K562 (cell line): ENCODE data around the gene ALDOC. TPM values are rescaled to one million over a fixed set of nuclear protein-coding genes. Genes with fewer than 3 reads are reported as not detected.
A peak's percentile ranks its signal among the peaks of the same experiment; 100 is the strongest.

Source experiments
- ATAC-seq: fragments of 200-7000 bp; cut with Tn5 transposase; 3 replicates; pipeline ENCODE4 v1.9.1; 2020; ENCODE audit warnings: moderate library complexity
- BruUV-seq: library from RNA; stranded (reverse); fragments of 400-500 nt; replicated peaks from 2 replicates; lab custom pipeline; 2021; lab: Mats Ljungman, UMichigan
- CTCF ChIA-PET: fragments of 300-600 bp; formaldehyde crosslinking; extraction: SDS; loops from one replicate; lab custom pipeline; 2021; ENCODE audit warnings: low intra/inter-chr PET ratio; lab: Yijun Ruan, JAX
- POLR2A ChIA-PET: fragments of 300-600, 350-650 bp; sonication (Branson Sonifier 250); formaldehyde crosslinking; extraction: SDS; loops from one replicate; lab custom pipeline; 2021; ENCODE audit warnings: antibody characterized with exemption, inconsistent platforms; lab: Yijun Ruan, JAX
- DNase-seq, 4 experiments: peaks; one replicate each; pipeline versions ENCODE4 v3.0.0 to v3.0.0-alpha.2; 2011 to 2018; ENCODE audit warnings: low spot score in 3 of 4, mixed read lengths in 3 of 4; ENCODE audit errors: extremely low read depth in 1 of 4
- FAIRE-seq: peaks from 2 replicates; lab custom pipeline; 2011; peaks lifted over from hg19 to GRCh38; lab: Jason Lieb, UNC
- H2AFZ ChIP-seq: 2 replicates; pipeline ENCODE4 v1.6.0; 2011; ENCODE audit warnings: low read depth, low read length, control low read depth, inconsistent platforms
- H3K27ac ChIP-seq: fragments of 200-600 bp; 3 replicates; pipeline ENCODE4 v1.8.0; 2011; ENCODE audit warnings: low read depth, mild to moderate bottlenecking, control low read depth, inconsistent platforms, low read length, moderate library complexity, mixed read lengths; ENCODE audit errors: extremely low read depth
- H3K27me3 ChIP-seq, 2 experiments: fragments of 300-600 bp in 1 of 2; 2 replicates in 1 of 2; 3 replicates in 1 of 2; pipeline versions ENCODE4 v1.6.0 to v1.8.0; 2011; ENCODE audit warnings: inconsistent platforms in 2 of 2, low read length in 2 of 2, mild to moderate bottlenecking in 1 of 2, mixed read lengths in 1 of 2, moderate library complexity in 1 of 2; ENCODE audit not compliant: control insufficient read depth in 2 of 2, insufficient read depth in 2 of 2
- H3K36me3 ChIP-seq: fragments of 300-600 bp; 3 replicates; pipeline ENCODE4 v1.8.0; 2011; ENCODE audit warnings: mild to moderate bottlenecking, low read length, inconsistent platforms; ENCODE audit not compliant: control insufficient read depth, insufficient read depth
- H3K4me1 ChIP-seq, 2 experiments: fragments of 200-600 bp in 1 of 2; replicated peaks in 1 of 2; 2 replicates in 1 of 2; 3 replicates in 1 of 2; pipeline versions ENCODE4 v1.5.1 to v1.8.0; 2011; ENCODE audit warnings: inconsistent platforms in 2 of 2, low read length in 2 of 2, mild to moderate bottlenecking in 1 of 2, mixed read lengths in 1 of 2, moderate library complexity in 1 of 2; ENCODE audit not compliant: control insufficient read depth in 2 of 2, insufficient read depth in 2 of 2
- H3K4me2 ChIP-seq: 2 replicates; pipeline ENCODE4 v1.6.1; 2011; ENCODE audit warnings: low read length, control low read depth, inconsistent platforms, mixed read lengths; ENCODE audit not compliant: insufficient read depth
- H3K4me3 ChIP-seq: fragments of 200-600 bp; sonication (generic), shearing (Covaris generic); 2 replicates; pipeline ENCODE4 v1.5.1; 2016; ENCODE audit warnings: control low read depth, inconsistent platforms
- H3K79me2 ChIP-seq: fragments of 200-600 bp; 3 replicates; pipeline ENCODE4 v1.8.0; 2011; ENCODE audit warnings: low read length, inconsistent platforms; ENCODE audit not compliant: control insufficient read depth, insufficient read depth
- H3K9ac ChIP-seq, 2 experiments: 2 replicates each; pipeline versions ENCODE4 v1.6.0 to v1.6.1; 2011; ENCODE audit warnings: low read depth in 2 of 2, low read length in 2 of 2, control low read depth in 1 of 2, inconsistent platforms in 1 of 2, mild to moderate bottlenecking in 1 of 2, mixed read lengths in 1 of 2; ENCODE audit not compliant: insufficient read depth in 1 of 2
- H3K9me1 ChIP-seq: one replicate; pipeline ENCODE4 v1.6.0; 2011; ENCODE audit warnings: inconsistent platforms, mild to moderate bottlenecking, low read length, moderate library complexity; ENCODE audit not compliant: control insufficient read depth, insufficient read depth
- H3K9me3 ChIP-seq: replicated peaks from 2 replicates; pipeline ENCODE4 v1.5.1; 2011; ENCODE audit warnings: low read depth, low read length, inconsistent platforms; ENCODE audit not compliant: control insufficient read depth, insufficient read depth
- H4K20me1 ChIP-seq: replicated peaks from 2 replicates; pipeline ENCODE4 v1.6.1; 2011; ENCODE audit warnings: low read length, inconsistent platforms, mixed read lengths; ENCODE audit not compliant: control insufficient read depth, insufficient read depth
- MAFK ChIP-seq: IDR thresholded peaks from 2 replicates; pipeline ENCODE4 v1.6.1; 2011; ENCODE audit warnings: low read length, improper control_type of control experiment
- MCM5 ChIP-seq: fragments of 450-650 bp; IDR thresholded peaks from 2 replicates; pipeline ENCODE4 v1.6.1; 2016; ENCODE audit warnings: low read depth
- PKNOX1 ChIP-seq: fragments of 450-650 bp; IDR thresholded peaks from 2 replicates; pipeline ENCODE4 v1.6.1; 2016
- RCOR1 ChIP-seq, 2 experiments: IDR thresholded peaks; 2 replicates each; pipeline ENCODE4 v1.6.1; 2012; ENCODE audit warnings: low read depth in 2 of 2, low read length in 2 of 2, borderline replicate concordance in 1 of 2, improper control_type of control experiment in 1 of 2
- ZNF282 ChIP-seq: sonication (generic); formaldehyde crosslinking; IDR thresholded peaks from 2 replicates; pipeline ENCODE4 v1.8.1; 2023; ENCODE audit warnings: missing genetic modification reagents
- ZNF551 ChIP-seq: fragments of 250-450 bp; sonication (Bioruptor Pico); IDR thresholded peaks from 2 replicates; pipeline ENCODE4 v1.5.0; 2021; ENCODE audit warnings: mild to moderate bottlenecking, moderate library complexity
- WGBS: fragments of 100-300 bp; shearing (Covaris generic); methylation state at CpG from one replicate; pipeline ENCODE4 v1.1.6; 2016; ENCODE audit warnings: low coverage, mixed read lengths; ENCODE audit not compliant: insufficient coverage; ENCODE audit errors: missing lambda C conversion rate; 5-methylcytosine and 5-hydroxymethylcytosine counted together
- in situ Hi-C: fragments of 300-500 bp; cut with MboI; formaldehyde crosslinking; loops from 4 replicates; pipeline ENCODE4 v1.15.0; 2018; ENCODE audit warnings: inconsistent platforms, mixed read lengths
- intact Hi-C: fragments of 100-400 bp; cut with micrococcal nuclease; formaldehyde crosslinking; loops from 2 replicates; pipeline ENCODE4 v1.14.2; 2022
- polyA plus RNA-seq, 8 experiments: library from polyadenylated mRNA; depleted of rRNA in 4 of 8; stranded (reverse) in 5 of 8; unstranded in 3 of 8; fragments of >200 nt; fragmentation: Nextera tagmentation in 2 of 8; fragmentation: Illumina TruSeq in 1 of 8; extraction: Ambion mirVana in 2 of 8; extraction: Trizol in 1 of 8; gene quantifications; 2 replicates each; pipeline versions ENCODE4 v1.2.1 to v1.2.3, GENCODE V29; 2011 to 2014; ENCODE audit warnings: inconsistent platforms in 1 of 8, missing spikeins in 1 of 8
- total RNA-seq, 7 experiments: library from RNA; depleted of rRNA in 6 of 7; stranded (reverse); fragments of >200 nt in 6 of 7; fragmentation: Illumina TruSeq in 2 of 7; extraction: Trizol in 2 of 7; gene quantifications; 2 replicates each; pipeline versions ENCODE4 v1.2.1 to v1.2.3, GENCODE V29; 2011 to 2021; ENCODE audit warnings: low replicate concordance in 1 of 7

ALDOC gene
- total and polyA plus RNA-seq, 9 of the 15 experiments (the other 6 are each of a cell fraction or from before 2014, with no cell fraction given) = 43.2 to 263 (median 99.2) TPM

GRCh38 chr17:28536532-28537218, 40.0 kb downstream of the ALDOC start:
- Histone ChIP-seq H3K9ac (no peak overlapping the region; a peak in 1 of 4 replicates), H2AFZ (no peak overlapping the region), H3K27me3 (peaks cover 4 to 45% of the 10 kb centered on the region in 2 experiments; a peak in 4 of 5 replicates), H3K4me2 (no peak overlapping the region), H3K4me3 (no peak overlapping the region), H3K79me2 (no peaks in the 10 kb centered on the region), H3K4me1 (peaks cover 0 to 15% of the 10 kb centered on the region in 2 experiments; a peak in 3 of 5 replicates), H3K9me1 (no peaks in the 10 kb centered on the region), H4K20me1 (peaks cover 18% of the 10 kb centered on the region; the same call in 1 of the 2 replicates), H3K36me3 (no peaks in the 10 kb centered on the region), H3K27ac (no peak overlapping the region), H3K9me3 (no peaks in the 10 kb centered on the region)
- in situ Hi-C loops (loop anchor here (5.0 kb wide), 1 partner anchor 39 kb away; no protein-coding TSS in a partner anchor), intact Hi-C loops (no loop called here)
- DNase-seq (no peak), ATAC-seq (no peak), FAIRE-seq (no peak)
- TF ChIP-seq MCM5 = no peak
- 0 out of 2 replicates have a peak, but pooled peaks have one; percentile 5 for TF ChIP-seq PKNOX1
- TF ChIP-seq RCOR1 (IDR thresholded peaks at IDR 0.05; ENCODE audit: borderline replicate concordance in 1 of 2, low read depth in 2 of 2, low read length in 2 of 2) = no peak
- no peak for TF ChIP-seq ZNF282 (CRISPR knock-in tag)
- no peak for TF ChIP-seq ZNF551 (CRISPR knock-in tag)
- TF ChIP-seq MAFK = no peak
- POLR2A ChIA-PET = interaction anchor here (0.5 to 1.1 kb wide), 5 partner anchors 14 to 33 kb away, joined by 3 to 5 read pairs (median 4); no protein-coding TSS in a partner anchor
- WGBS = 1% methylated on average over 8 of the region's 9 CpGs
- BruUV-seq = no TSS peak
- CTCF ChIA-PET = no interaction called here
